Measurements from ENCODE around the gene UBE2V1.

The UBE2V1 gene

GRCh38 chr20:50053362-50054230 lies 59.4 kb downstream of the UBE2V1 start:
- Histone ChIP-seq H2AFZ (ENCODE audit: low read length) (no peak overlapping the region), H4K20me1 (ENCODE audit: insufficient read depth, low read length, poor library complexity, severe bottlenecking) (no peaks in the 10 kb centered on the region), H3K9me2 (replicated peaks; ENCODE audit: low read depth, low read length) (no peaks in the 10 kb centered on the region), H3K4me3 (ENCODE audit: low read length, poor library complexity, severe bottlenecking) (no peak overlapping the region), H3K36me3 (ENCODE audit: insufficient read depth, low read length) (no peaks in the 10 kb centered on the region), H3K27me3 (ENCODE audit: insufficient read depth, low read length, poor library complexity, severe bottlenecking) (no peaks in the 10 kb centered on the region), H3K4me2 (ENCODE audit: low read depth, low read length, poor library complexity, severe bottlenecking) (no peak overlapping the region), H3F3A (ENCODE audit: low read depth) (0 out of 2 replicates have a peak, but pooled peaks cover 2% of the 10 kb centered on the region), H3K79me2 (ENCODE audit: insufficient read depth, low read length) (no peaks in the 10 kb centered on the region), H3K9ac (ENCODE audit: low read depth, low read length, poor library complexity, severe bottlenecking) (no peak overlapping the region), H3K9me3 (ENCODE audit: insufficient read depth, low read depth, low read length) (no peaks in the 10 kb centered on the region), H3K4me1 (ENCODE audit: insufficient read depth, low read length, poor library complexity, severe bottlenecking) (peaks cover 5% of the 10 kb centered on the region)
- TF ChIP-seq EZH2phosphoT487 (IDR thresholded peaks at IDR 0.05; ENCODE audit: borderline replicate concordance) = no peak

DNA sequence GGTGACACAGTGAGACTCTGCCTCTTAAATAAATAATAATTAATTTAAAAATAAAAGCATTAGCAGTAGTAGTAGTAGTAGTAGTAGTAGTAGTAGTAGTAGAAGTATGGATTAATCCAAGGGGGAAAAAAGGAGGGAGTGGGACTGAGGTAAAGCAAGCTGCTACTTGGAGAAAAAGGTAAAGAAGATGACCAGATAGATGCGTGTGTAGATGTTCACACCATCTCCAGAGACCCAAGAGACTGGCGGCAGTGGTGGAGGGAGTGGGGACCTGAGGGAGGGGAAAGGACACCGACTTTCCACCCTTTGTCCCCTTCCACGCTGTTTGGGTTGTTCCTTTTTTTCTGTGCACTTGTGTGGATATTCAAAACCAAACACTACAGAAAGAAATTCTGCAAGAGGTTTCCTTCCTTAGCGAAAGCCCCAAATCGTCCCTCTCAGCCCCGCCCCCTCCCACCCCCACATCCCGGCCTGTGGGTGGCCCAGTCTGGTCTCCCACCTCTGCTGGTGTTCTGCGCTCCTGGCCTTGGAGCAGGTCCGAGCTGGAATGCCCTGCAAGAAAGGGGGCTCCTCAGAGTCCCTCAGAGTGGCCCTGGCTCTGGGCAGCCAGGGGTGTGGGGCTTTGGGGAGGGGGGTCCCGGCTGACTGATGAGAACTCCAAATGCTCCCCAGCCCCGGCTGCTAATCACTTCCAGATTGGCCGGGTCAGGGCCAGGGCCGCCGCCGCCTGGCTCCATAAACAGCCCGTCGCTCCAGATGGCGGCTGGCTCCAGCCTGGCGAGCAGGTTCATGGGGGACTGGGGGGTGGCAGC lies 60.2 kb downstream of the UBE2V1 start:
- Histone ChIP-seq H3K4me2 (ENCODE audit: low read depth, low read length, poor library complexity, severe bottlenecking) (no peak overlapping the region), H3K9me3 (ENCODE audit: insufficient read depth, low read depth, low read length) (no peaks in the 10 kb centered on the region), H3K79me2 (ENCODE audit: insufficient read depth, low read length) (no peaks in the 10 kb centered on the region), H3K9ac (ENCODE audit: low read depth, low read length, poor library complexity, severe bottlenecking) (no peak overlapping the region), H3K27me3 (ENCODE audit: insufficient read depth, low read length, poor library complexity, severe bottlenecking) (no peaks in the 10 kb centered on the region), H3F3A (ENCODE audit: low read depth) (0 out of 2 replicates have a peak, but pooled peaks cover 3% of the 10 kb centered on the region), H3K36me3 (ENCODE audit: insufficient read depth, low read length) (no peaks in the 10 kb centered on the region), H3K4me1 (ENCODE audit: insufficient read depth, low read length, poor library complexity, severe bottlenecking) (peaks cover 13% of the 10 kb centered on the region), H2AFZ (ENCODE audit: low read length) (no peak overlapping the region), H3K9me2 (replicated peaks; ENCODE audit: low read depth, low read length) (no peaks in the 10 kb centered on the region), H4K20me1 (ENCODE audit: insufficient read depth, low read length, poor library complexity, severe bottlenecking) (no peaks in the 10 kb centered on the region), H3K4me3 (ENCODE audit: low read length, poor library complexity, severe bottlenecking) (no peak overlapping the region)
- TF ChIP-seq EZH2phosphoT487 (IDR thresholded peaks at IDR 0.05; ENCODE audit: borderline replicate concordance) = no peak
- TF ChIP-seq, protein P1, sequence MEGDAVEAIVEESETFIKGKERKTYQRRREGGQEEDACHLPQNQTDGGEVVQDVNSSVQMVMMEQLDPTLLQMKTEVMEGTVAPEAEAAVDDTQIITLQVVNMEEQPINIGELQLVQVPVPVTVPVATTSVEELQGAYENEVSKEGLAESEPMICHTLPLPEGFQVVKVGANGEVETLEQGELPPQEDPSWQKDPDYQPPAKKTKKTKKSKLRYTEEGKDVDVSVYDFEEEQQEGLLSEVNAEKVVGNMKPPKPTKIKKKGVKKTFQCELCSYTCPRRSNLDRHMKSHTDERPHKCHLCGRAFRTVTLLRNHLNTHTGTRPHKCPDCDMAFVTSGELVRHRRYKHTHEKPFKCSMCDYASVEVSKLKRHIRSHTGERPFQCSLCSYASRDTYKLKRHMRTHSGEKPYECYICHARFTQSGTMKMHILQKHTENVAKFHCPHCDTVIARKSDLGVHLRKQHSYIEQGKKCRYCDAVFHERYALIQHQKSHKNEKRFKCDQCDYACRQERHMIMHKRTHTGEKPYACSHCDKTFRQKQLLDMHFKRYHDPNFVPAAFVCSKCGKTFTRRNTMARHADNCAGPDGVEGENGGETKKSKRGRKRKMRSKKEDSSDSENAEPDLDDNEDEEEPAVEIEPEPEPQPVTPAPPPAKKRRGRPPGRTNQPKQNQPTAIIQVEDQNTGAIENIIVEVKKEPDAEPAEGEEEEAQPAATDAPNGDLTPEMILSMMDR (conservative IDR thresholded peaks at IDR 0.05; ENCODE audit: low read length) = no peak

- Histone ChIP-seq H3K4me3 (ENCODE audit: low read length, poor library complexity, severe bottlenecking) (no peak overlapping the region), H2AFZ (ENCODE audit: low read length) (no peak overlapping the region), H3K9me3 (ENCODE audit: insufficient read depth, low read depth, low read length) (no peaks in the 10 kb centered on the region), H4K20me1 (ENCODE audit: insufficient read depth, low read length, poor library complexity, severe bottlenecking) (no peaks in the 10 kb centered on the region), H3K79me2 (ENCODE audit: insufficient read depth, low read length) (no peaks in the 10 kb centered on the region), H3K27me3 (ENCODE audit: insufficient read depth, low read length, poor library complexity, severe bottlenecking) (no peaks in the 10 kb centered on the region), H3K4me1 (ENCODE audit: insufficient read depth, low read length, poor library complexity, severe bottlenecking) (peaks cover 21% of the 10 kb centered on the region), H3K9ac (ENCODE audit: low read depth, low read length, poor library complexity, severe bottlenecking) (no peak overlapping the region), H3F3A (ENCODE audit: low read depth) (0 out of 2 replicates have a peak, but pooled peaks cover 3% of the 10 kb centered on the region), H3K36me3 (ENCODE audit: insufficient read depth, low read length) (no peaks in the 10 kb centered on the region), H3K9me2 (replicated peaks; ENCODE audit: low read depth, low read length) (no peaks in the 10 kb centered on the region), H3K4me2 (ENCODE audit: low read depth, low read length, poor library complexity, severe bottlenecking) (no peak overlapping the region)
- TF ChIP-seq EZH2phosphoT487 (IDR thresholded peaks at IDR 0.05; ENCODE audit: borderline replicate concordance) = no peak
- TF ChIP-seq, protein P1 (conservative IDR thresholded peaks at IDR 0.05; ENCODE audit: low read length) = no peak
These were observed 62.2 kb downstream of the UBE2V1 start for GRCh38 chr20:50050660-50051308.
